A549 (cell line): Measurements from ENCODE around the gene GDNF. TPM values are rescaled to one million over a fixed set of nuclear protein-coding genes. Genes with fewer than 3 reads are reported as not detected.

Experiments used
- ATAC-seq, 2 experiments: fragments of 200-7000 bp in 1 of 2; fragments of >200 bp in 1 of 2; cut with Nextera tagmentation in 1 of 2; cut with Tn5 transposase in 1 of 2; 3 replicates each; pipeline versions ENCODE4 v1.8.0 to v1.9.1; 2018 to 2020; ENCODE audit warnings: mild to moderate bottlenecking in 1 of 2, moderate library complexity in 1 of 2
- CTCF ChIA-PET: fragments of 300-600 bp; sonication (Branson Sonifier 250); formaldehyde crosslinking; extraction: SDS; loops from one replicate; lab custom pipeline; 2021; ENCODE audit warnings: antibody characterized with exemption, inconsistent platforms; lab: Yijun Ruan, JAX
- POLR2A ChIA-PET: fragments of 350-600 bp; formaldehyde crosslinking; extraction: SDS; loops from one replicate; lab custom pipeline; 2021; ENCODE audit warnings: antibody characterized with exemption, inconsistent platforms; lab: Yijun Ruan, JAX
- DNase-seq, 2 experiments: peaks; one replicate each; pipeline versions ENCODE4 v3.0.0 to v3.0.0-alpha.2; 2011 to 2016; ENCODE audit warnings: low read depth in 1 of 2, low spot score in 1 of 2
- FAIRE-seq: peaks from 2 replicates; lab custom pipeline; 2011; peaks lifted over from hg19 to GRCh38; lab: Jason Lieb, UNC
- H3K27ac ChIP-seq, 2 experiments: fragments of >200 bp; sonication (Bioruptor Twin); formaldehyde crosslinking; 3 replicates each; pipeline ENCODE4 v1.5.1; 2016 to 2017
- H3K4me1 ChIP-seq: fragments of >200 bp; sonication (Bioruptor Twin); formaldehyde crosslinking; 3 replicates; pipeline ENCODE4 v1.6.1; 2016
- H3K4me2 ChIP-seq: fragments of >200 bp; sonication (Bioruptor Twin); formaldehyde crosslinking; 3 replicates; pipeline ENCODE4 v1.6.1; 2016
- H3K4me3 ChIP-seq: fragments of >200 bp; sonication (Bioruptor Twin); formaldehyde crosslinking; 3 replicates; pipeline ENCODE4 v1.5.1; 2016
- H3K9me3 ChIP-seq: fragments of >200 bp; sonication (Bioruptor Twin); formaldehyde crosslinking; 3 replicates; pipeline ENCODE4 v1.6.1; 2016
- ATOH8 ChIP-seq: fragments of 250-450 bp; sonication (Bioruptor Pico); IDR thresholded peaks from 2 replicates; pipeline ENCODE4 v1.5.0; 2020; ENCODE audit warnings: low read depth, mild to moderate bottlenecking, moderate library complexity
- CBX2 ChIP-seq: fragments of 200-600 bp; sonication (generic); IDR thresholded peaks from 2 replicates; pipeline ENCODE4 v1.6.1; 2016; ENCODE audit warnings: low read depth, mild to moderate bottlenecking, borderline replicate concordance
- CBX8 ChIP-seq: fragments of 200-600 bp; sonication (generic); IDR thresholded peaks from 2 replicates; pipeline ENCODE4 v1.6.1; 2016
- CEBPB ChIP-seq, 2 experiments: fragments of >200 bp in 1 of 2; sonication (Bioruptor Twin) in 1 of 2; formaldehyde crosslinking in 1 of 2; IDR thresholded peaks; 2 replicates each; pipeline ENCODE4 v1.6.1; 2012 to 2016
- CHD2 ChIP-seq: fragments of 150-350 bp; IDR thresholded peaks from 2 replicates; pipeline ENCODE4 v1.6.1; 2014; ENCODE audit warnings: low read length; ENCODE audit not compliant: partially characterized antibody
- CTCF ChIP-seq: fragments of >200 bp; sonication (Bioruptor Twin); formaldehyde crosslinking; IDR thresholded peaks from 3 replicates; pipeline ENCODE4 v1.5.1; 2016
- EHMT2 ChIP-seq: fragments of 200-600 bp; sonication (generic); IDR thresholded peaks from 2 replicates; pipeline ENCODE4 v1.6.1; 2016; ENCODE audit warnings: antibody characterized with exemption, low read depth, mild to moderate bottlenecking, moderate library complexity
- EP300 ChIP-seq, 2 experiments: fragments of >200 bp; sonication (Bioruptor Twin); formaldehyde crosslinking; IDR thresholded peaks; 2 replicates in 1 of 2; 3 replicates in 1 of 2; pipeline ENCODE4 v1.6.1; 2016 to 2017
- GATA3 ChIP-seq: IDR thresholded peaks from 2 replicates; pipeline ENCODE4 v1.6.1; 2012; ENCODE audit warnings: borderline replicate concordance
- HDAC2 ChIP-seq: fragments of 200-600 bp; sonication (generic); IDR thresholded peaks from 2 replicates; pipeline ENCODE4 v1.6.1; 2016
- HEYL ChIP-seq: fragments of 250-450 bp; sonication (Bioruptor Pico); IDR thresholded peaks from 2 replicates; pipeline ENCODE4 v1.8.0; 2021; ENCODE audit warnings: mild to moderate bottlenecking, moderate library complexity
- HMGXB4 ChIP-seq: fragments of 250-450 bp; sonication (Bioruptor Pico); IDR thresholded peaks from 2 replicates; pipeline ENCODE4 v1.5.0; 2021; ENCODE audit warnings: mild to moderate bottlenecking, moderate library complexity, borderline replicate concordance
- HOXB13 ChIP-seq: fragments of 250-450 bp; sonication (Bioruptor Pico); IDR thresholded peaks from 2 replicates; pipeline ENCODE4 v1.5.0; 2020; ENCODE audit warnings: low read depth, mild to moderate bottlenecking, moderate library complexity
- HOXB5 ChIP-seq: fragments of 250-450 bp; sonication (Bioruptor Pico); IDR thresholded peaks from 2 replicates; pipeline ENCODE4 v1.5.0; 2020; ENCODE audit warnings: mild to moderate bottlenecking, moderate library complexity
- JUNB ChIP-seq: fragments of >200 bp; sonication (Bioruptor Twin); formaldehyde crosslinking; IDR thresholded peaks from 2 replicates; pipeline ENCODE4 v1.6.1; 2016
- KDM1A ChIP-seq: fragments of 200-600 bp; sonication (generic); IDR thresholded peaks from 2 replicates; pipeline ENCODE4 v1.6.1; 2016; ENCODE audit warnings: low read depth, mild to moderate bottlenecking
- KDM5A ChIP-seq: fragments of 200-600 bp; sonication (generic); IDR thresholded peaks from 2 replicates; pipeline ENCODE4 v1.6.1; 2016; ENCODE audit warnings: antibody characterized with exemption, mild to moderate bottlenecking
- MAFK ChIP-seq: fragments of 450-650 bp; IDR thresholded peaks from 2 replicates; pipeline ENCODE4 v1.6.1; 2014; ENCODE audit not compliant: partially characterized antibody
- NFE2L2 ChIP-seq: fragments of 150-350 bp; conservative IDR thresholded peaks from 2 replicates; pipeline ENCODE4 v1.6.1; 2014; ENCODE audit warnings: low read length
- PHF8 ChIP-seq: fragments of 200-600 bp; sonication (generic); IDR thresholded peaks from 2 replicates; pipeline ENCODE4 v1.6.1; 2016; ENCODE audit warnings: low read depth, mild to moderate bottlenecking, antibody characterized with exemption, moderate library complexity, borderline replicate concordance
- POLR2AphosphoS2 ChIP-seq: conservative IDR thresholded peaks from 2 replicates; pipeline ENCODE4 v1.6.1; 2012; ENCODE audit warnings: low read length, improper control_type of control experiment, inconsistent platforms
- RAD21 ChIP-seq, 2 experiments: fragments of >200 bp in 1 of 2; sonication (Bioruptor Twin) in 1 of 2; formaldehyde crosslinking in 1 of 2; IDR thresholded peaks in 1 of 2; conservative IDR thresholded peaks in 1 of 2; 2 replicates in 1 of 2; 3 replicates in 1 of 2; pipeline ENCODE4 v1.6.1; 2012 to 2018; ENCODE audit warnings: inconsistent platforms in 1 of 2
- RARB ChIP-seq: fragments of 250-450 bp; sonication (Bioruptor Pico); IDR thresholded peaks from 2 replicates; pipeline ENCODE4 v1.8.0; 2021; ENCODE audit warnings: mild to moderate bottlenecking, moderate library complexity
- RNF2 ChIP-seq: fragments of 200-600 bp; sonication (generic); IDR thresholded peaks from 2 replicates; pipeline ENCODE4 v1.6.1; 2016; ENCODE audit warnings: low read depth, mild to moderate bottlenecking, antibody characterized with exemption, moderate library complexity, borderline replicate concordance
- SREBF2 ChIP-seq: fragments of 450-650 bp; IDR thresholded peaks from 2 replicates; pipeline ENCODE4 v1.6.1; 2014; ENCODE audit warnings: mild to moderate bottlenecking, moderate library complexity
- TFCP2L1 ChIP-seq: fragments of 250-450 bp; sonication (Bioruptor Pico); IDR thresholded peaks from 2 replicates; pipeline ENCODE4 v1.5.0; 2021; ENCODE audit warnings: mild to moderate bottlenecking
- USF2 ChIP-seq: fragments of 450-650 bp; IDR thresholded peaks from 2 replicates; pipeline ENCODE4 v1.6.1; 2014; ENCODE audit warnings: antibody characterized with exemption
- ZSCAN20 ChIP-seq: fragments of 250-450 bp; sonication (Bioruptor Pico); IDR thresholded peaks from 2 replicates; pipeline ENCODE4 v1.8.0; 2022; ENCODE audit warnings: mild to moderate bottlenecking, moderate library complexity
- WGBS: methylation state at CpG from one replicate; pipeline ENCODE4 v1.1.6; 2017; ENCODE audit errors: missing lambda C conversion rate; 5-methylcytosine and 5-hydroxymethylcytosine counted together
- polyA plus RNA-seq, 4 experiments: library from polyadenylated mRNA; depleted of rRNA in 3 of 4; stranded (reverse); fragments of >200 nt; fragmentation: RNase III in 1 of 4; extraction: RNeasy Plus Mini Kit Qiagen cat#74134 plus additional on column Dnase treatment in 1 of 4; gene quantifications; 2 replicates in 3 of 4; 3 replicates in 1 of 4; pipeline ENCODE4 v1.2.3, GENCODE V29; 2011 to 2017

GDNF gene
- polyA plus RNA-seq, 2 of the 4 experiments (the other 2 are of a cell fraction) = 0.01 TPM; not detected in 1

- H3K4me2 ChIP-seq = no peak overlapping the region
- no peak for TF ChIP-seq HOXB5 (CRISPR knock-in tag)
- TF ChIP-seq RNF2 = no peak
- TF ChIP-seq KDM1A = no peak
- TF ChIP-seq USF2 = no peak
- TF ChIP-seq SREBF2 = no peak
- no peak for TF ChIP-seq RARB (CRISPR knock-in tag)
- TF ChIP-seq RAD21 (conservative IDR thresholded peaks at IDR 0.05 in 1 of 2, IDR thresholded peaks at IDR 0.05 in 1 of 2) = no peak
- TF ChIP-seq HDAC2 = no peak
- no peak for TF ChIP-seq JUNB
- no peak for TF ChIP-seq MAFK
- TF ChIP-seq CBX8 = no peak
- no peak for TF ChIP-seq POLR2AphosphoS2
- TF ChIP-seq HOXB13 (CRISPR knock-in tag) = no peak
- no peak for TF ChIP-seq HEYL (CRISPR knock-in tag)
- no peak for TF ChIP-seq TFCP2L1
- TF ChIP-seq KDM5A = no peak
- TF ChIP-seq ATOH8 = no peak
- no peak for TF ChIP-seq NFE2L2
- TF ChIP-seq, all 56 proteins: peak for 0
- no peak overlapping the region for H3K4me3 ChIP-seq
- ChIA-PET POLR2A (no interaction called here), CTCF (no interaction called here)
- H3K9me3 ChIP-seq = no peaks in the 10 kb centered on the region
- WGBS = 40% methylated on average over 3 of the region's 3 CpGs
- no peaks in the 10 kb centered on the region for H3K4me1 ChIP-seq
- FAIRE-seq (no peak), DNase-seq (no peak), ATAC-seq (no peak)
- no peak overlapping the region for H3K27ac ChIP-seq
These were observed 41.5 kb upstream of the GDNF start for GRCh38 chr5:37881359-37881758.

- ChIA-PET POLR2A (no interaction called here), CTCF (interaction anchor here (1.2 kb wide), 1 partner anchor 112 kb away, joined by 3 read pairs; no protein-coding TSS in a partner anchor)
- Histone ChIP-seq H3K27ac (no peak overlapping the region), H3K4me3 (no peak overlapping the region), H3K4me1 (no peaks in the 10 kb centered on the region), H3K4me2 (no peak overlapping the region), H3K9me3 (no peaks in the 10 kb centered on the region)
- TF ChIP-seq CEBPB (IDR thresholded peaks at IDR 0.05) = no peak
- no peak for TF ChIP-seq RARB (CRISPR knock-in tag)
- TF ChIP-seq HOXB13 (CRISPR knock-in tag) = no peak
- TF ChIP-seq EHMT2 = no peak
- TF ChIP-seq HMGXB4 (CRISPR knock-in tag) = no peak
- ATAC-seq (no peak), DNase-seq (no peak), FAIRE-seq (no peak)
- WGBS = 53% methylated on average over 3 of the region's 3 CpGs
These were observed 37.1 kb upstream of the GDNF start for GRCh38 chr5:37876943-37877342.

GRCh38 chr5:37876245-37876644 lies 36.4 kb upstream of the GDNF start:
- H3K4me3 ChIP-seq = no peak overlapping the region
- POLR2A ChIA-PET = no interaction called here
- CTCF ChIA-PET = interaction anchor here (0.9 to 1.2 kb wide), 3 partner anchors 8 to 111 kb away, joined by 3 read pairs; no protein-coding TSS in a partner anchor
- 12% methylated on average over 1 of the region's 1 CpG for WGBS
- no peak overlapping the region for H3K4me2 ChIP-seq
- H3K9me3 ChIP-seq = no peaks in the 10 kb centered on the region
- DNase-seq (no peak), FAIRE-seq (no peak), ATAC-seq (no peak)
- H3K4me1 ChIP-seq = no peaks in the 10 kb centered on the region
- no peak overlapping the region for H3K27ac ChIP-seq
- TF ChIP-seq ZSCAN20 = no peak
- TF ChIP-seq TFCP2L1 = no peak
- TF ChIP-seq GATA3 = no peak
- no peak for TF ChIP-seq EP300 (IDR thresholded peaks at IDR 0.05)
- TF ChIP-seq USF2 = no peak
- TF ChIP-seq PHF8 = no peak
- no peak for TF ChIP-seq NFE2L2
- no peak for TF ChIP-seq CTCF
- TF ChIP-seq CBX2 = no peak
- TF ChIP-seq CHD2 = no peak
- TF ChIP-seq CEBPB (IDR thresholded peaks at IDR 0.05) = no peak
- TF ChIP-seq EHMT2 = no peak
